IPS DF 6.9 (cell line): ENCODE data around the gene PLEKHG2.
A peak's percentile ranks its signal among the peaks of the same experiment; 100 is the strongest.

Experiments
- DNase-seq: peaks from one replicate; pipeline ENCODE4 v3.0.0-alpha.2; 2013; ENCODE audit warnings: low read depth, low spot score
- H3K27ac ChIP-seq: one replicate; pipeline ENCODE4 v1.5.1; 2013; ENCODE audit warnings: low read length, control low read depth
- H3K27me3 ChIP-seq: 2 replicates; pipeline ENCODE4 v1.6.1; 2013; ENCODE audit warnings: mild to moderate bottlenecking, low read length; ENCODE audit not compliant: control insufficient read depth, insufficient read depth
- H3K36me3 ChIP-seq: 2 replicates; pipeline ENCODE4 v1.6.1; 2013; ENCODE audit warnings: low read length; ENCODE audit not compliant: control insufficient read depth, insufficient read depth
- H3K4me1 ChIP-seq: 2 replicates; pipeline ENCODE4 v1.6.1; 2013; ENCODE audit warnings: low read length; ENCODE audit not compliant: control insufficient read depth, insufficient read depth
- H3K4me3 ChIP-seq: 2 replicates; pipeline ENCODE4 v1.5.1; 2013; ENCODE audit warnings: mild to moderate bottlenecking, low read length
- H3K9me3 ChIP-seq: 2 replicates; pipeline ENCODE4 v1.6.1; 2013; ENCODE audit warnings: low read length, inconsistent platforms; ENCODE audit not compliant: control insufficient read depth, insufficient read depth
- WGBS: extraction: QIAGEN DNeasy Blood & Tissue Kit; methylation state at CpG from one replicate; pipeline ENCODE4 v1.1.7; 2013; ENCODE audit warnings: mixed read lengths, missing lambda C conversion rate; ENCODE audit not compliant: insufficient read length, insufficient coverage; 5-methylcytosine and 5-hydroxymethylcytosine counted together

The PLEKHG2 gene

GRCh38 chr19:39425744-39426143 lies 13.3 kb downstream of the PLEKHG2 start:
- H3K4me3 ChIP-seq, result no peak overlapping the region
- H3K36me3 ChIP-seq, result peaks cover 30% of the 10 kb centered on the region
- no peak overlapping the region for H3K27ac ChIP-seq
- no peaks in the 10 kb centered on the region for H3K9me3 ChIP-seq
- 100% methylated on average over 5 of the region's 7 CpGs for WGBS
- no peak for DNase-seq
- no peaks in the 10 kb centered on the region for H3K27me3 ChIP-seq
- H3K4me1 ChIP-seq, result peaks cover 6% of the 10 kb centered on the region; the same call in 1 of the 2 replicates

GRCh38 chr19:39426170-39426569 lies 13.7 kb downstream of the PLEKHG2 start:
- Histone ChIP-seq H3K4me1 (peaks cover 6% of the 10 kb centered on the region; the same call in 1 of the 2 replicates), H3K9me3 (no peaks in the 10 kb centered on the region), H3K4me3 (no peak overlapping the region), H3K27ac (no peak overlapping the region), H3K36me3 (peaks cover 27% of the 10 kb centered on the region), H3K27me3 (no peaks in the 10 kb centered on the region)
- DNase-seq, result no peak
- WGBS, result no CpG with 5 or more reads among the region's 5 CpGs

- Histone ChIP-seq H3K27ac (no peak overlapping the region), H3K4me3 (no peak overlapping the region), H3K4me1 (peaks cover 6% of the 10 kb centered on the region; the same call in 1 of the 2 replicates), H3K27me3 (no peaks in the 10 kb centered on the region), H3K36me3 (peaks cover 24% of the 10 kb centered on the region), H3K9me3 (no peaks in the 10 kb centered on the region)
- no CpG with 5 or more reads among the region's 11 CpGs for WGBS
- DNase-seq, result no peak
Observed at GRCh38 chr19:39427707-39428106, 15.2 kb downstream of the PLEKHG2 start.

GRCh38 chr19:39428283-39429112 lies 16.0 kb downstream of the PLEKHG2 start:
- Histone ChIP-seq H3K27ac (peak overlapping the region; percentile 34), H3K27me3 (no peaks in the 10 kb centered on the region), H3K36me3 (peaks cover 26% of the 10 kb centered on the region), H3K9me3 (no peaks in the 10 kb centered on the region), H3K4me3 (no peak overlapping the region), H3K4me1 (peaks cover 7% of the 10 kb centered on the region)
- no CpG with 5 or more reads among the region's 23 CpGs for WGBS
- no peak for DNase-seq

GRCh38 chr19:39430675-39431593 lies 18.5 kb downstream of the PLEKHG2 start:
- Histone ChIP-seq H3K36me3 (peaks cover 20% of the 10 kb centered on the region), H3K4me1 (peaks cover 7% of the 10 kb centered on the region), H3K27me3 (no peaks in the 10 kb centered on the region), H3K27ac (no peak overlapping the region), H3K4me3 (no peak overlapping the region), H3K9me3 (no peaks in the 10 kb centered on the region)
- DNase-seq, result no peak
- WGBS, result no CpG with 5 or more reads among the region's 25 CpGs

- no peak for DNase-seq
- Histone ChIP-seq H3K36me3 (peaks cover 20% of the 10 kb centered on the region), H3K9me3 (no peaks in the 10 kb centered on the region), H3K27me3 (no peaks in the 10 kb centered on the region), H3K27ac (no peak overlapping the region), H3K4me1 (peaks cover 6% of the 10 kb centered on the region), H3K4me3 (no peak overlapping the region)
- WGBS, result no CpG with 5 or more reads among the region's 8 CpGs
Observed at GRCh38 chr19:39432677-39433025, 20.2 kb downstream of the PLEKHG2 start.

- WGBS, result no CpG with 5 or more reads among the region's 8 CpGs
- no peak overlapping the region for H3K4me3 ChIP-seq
- peaks cover 20% of the 10 kb centered on the region for H3K36me3 ChIP-seq
- no peak for DNase-seq
- H3K27ac ChIP-seq, result no peak overlapping the region
- no peaks in the 10 kb centered on the region for H3K27me3 ChIP-seq
- H3K4me1 ChIP-seq, result peaks cover 7% of the 10 kb centered on the region
- H3K9me3 ChIP-seq, result no peaks in the 10 kb centered on the region
Observed at GRCh38 chr19:39433480-39434079, 21.1 kb downstream of the PLEKHG2 start.

GRCh38 chr19:39434123-39435076 lies 21.9 kb downstream of the PLEKHG2 start:
- Histone ChIP-seq H3K4me3 (peak overlapping the region; percentile 65; the same call in 1 of the 2 replicates), H3K27ac (no peak overlapping the region), H3K4me1 (peaks cover 3% of the 10 kb centered on the region; the same call in 1 of the 2 replicates), H3K9me3 (no peaks in the 10 kb centered on the region), H3K36me3 (peaks cover 20% of the 10 kb centered on the region), H3K27me3 (no peaks in the 10 kb centered on the region)
- no CpG with 5 or more reads among the region's 10 CpGs for WGBS
- DNase-seq, result no peak

- H3K4me1 ChIP-seq, result peaks cover 3% of the 10 kb centered on the region; the same call in 1 of the 2 replicates
- DNase-seq, result no peak
- H3K9me3 ChIP-seq, result no peaks in the 10 kb centered on the region
- H3K27me3 ChIP-seq, result no peaks in the 10 kb centered on the region
- WGBS, result no CpG with 5 or more reads among the region's 61 CpGs
- H3K36me3 ChIP-seq, result peaks cover 20% of the 10 kb centered on the region
- H3K4me3 ChIP-seq, result peak within 1 kb of the TSS; percentile 65
- H3K27ac ChIP-seq, result no peak within 1 kb of the TSS
Observed at GRCh38 chr19:39435499-39436349, 23.3 kb downstream of the PLEKHG2 start, which contains the start of gene RPS16. Gene RPS16 (minus strand): TSS chr19:39435949. CDS start chr19:39435895, 54 bp downstream.
